NT2/D1 (cell line): Measurements from ENCODE around the gene ZNF71.
A peak's percentile ranks its signal among the peaks of the same experiment; 100 is the strongest.

Experiments used
- DNase-seq: peaks from one replicate; pipeline ENCODE4 v3.0.0-alpha.2; 2011; ENCODE audit warnings: low read depth, low spot score
- H3K27me3 ChIP-seq: 2 replicates; pipeline ENCODE4 v1.6.0; 2011; ENCODE audit warnings: mild to moderate bottlenecking; ENCODE audit not compliant: insufficient read length, insufficient read depth
- H3K36me3 ChIP-seq: 2 replicates; pipeline ENCODE4 v1.6.1; 2011; ENCODE audit warnings: mild to moderate bottlenecking, low read length, mixed read lengths; ENCODE audit not compliant: insufficient read depth, insufficient read length
- H3K4me1 ChIP-seq: 2 replicates; pipeline ENCODE4 v1.5.1; 2011; ENCODE audit not compliant: insufficient read depth, insufficient read length
- H3K4me3 ChIP-seq: 2 replicates; pipeline ENCODE4 v1.5.1; 2011; ENCODE audit warnings: low read depth; ENCODE audit not compliant: insufficient read length
- H3K9ac ChIP-seq: 2 replicates; pipeline ENCODE4 v1.6.0; 2011; ENCODE audit warnings: low read depth; ENCODE audit not compliant: insufficient read length
- H3K9me3 ChIP-seq: 2 replicates; pipeline ENCODE4 v1.5.1; 2011; ENCODE audit warnings: mild to moderate bottlenecking, low read length; ENCODE audit not compliant: insufficient read depth
- SUZ12 ChIP-seq: IDR thresholded peaks from 2 replicates; pipeline ENCODE4 v1.6.1; 2011; ENCODE audit not compliant: insufficient read length, insufficient read depth; ENCODE audit errors: extremely low read depth
- YY1 ChIP-seq: IDR thresholded peaks from 2 replicates; pipeline ENCODE4 v1.6.1; 2011; ENCODE audit not compliant: insufficient read length, insufficient read depth
- ZNF274 ChIP-seq: IDR thresholded peaks from 2 replicates; pipeline ENCODE4 v1.6.1; 2011; ENCODE audit warnings: mild to moderate bottlenecking, low read depth, low read length

The ZNF71 gene

DNA sequence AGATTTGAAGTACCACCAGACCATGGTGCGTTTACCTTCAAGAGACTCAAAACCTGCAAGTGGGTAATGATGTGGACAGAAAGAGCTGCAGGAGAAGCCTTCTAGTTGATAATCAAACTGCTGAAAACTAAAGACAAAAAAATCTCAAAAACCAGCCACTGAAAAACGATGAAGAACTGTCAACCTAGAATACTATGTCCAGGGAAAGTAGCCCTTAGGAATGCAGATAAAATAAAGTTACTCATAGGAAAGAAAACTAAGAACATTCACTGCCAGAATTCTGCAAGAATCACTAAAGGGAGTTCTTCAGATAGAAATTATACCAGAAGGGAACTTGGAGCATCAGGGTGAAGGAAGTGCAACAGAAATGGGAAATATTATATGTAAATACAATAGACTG lies 22.5 kb upstream of the ZNF71 start:
- H3K36me3 ChIP-seq: peaks cover 69% of the 10 kb centered on the region
- H3K4me3 ChIP-seq: no peak overlapping the region
- no peak overlapping the region for H3K9ac ChIP-seq
- peaks cover 93% of the 10 kb centered on the region for H3K9me3 ChIP-seq
- no peak for DNase-seq
- no peaks in the 10 kb centered on the region for H3K27me3 ChIP-seq
- no peak for TF ChIP-seq YY1
- no peaks in the 10 kb centered on the region for H3K4me1 ChIP-seq

DNA sequence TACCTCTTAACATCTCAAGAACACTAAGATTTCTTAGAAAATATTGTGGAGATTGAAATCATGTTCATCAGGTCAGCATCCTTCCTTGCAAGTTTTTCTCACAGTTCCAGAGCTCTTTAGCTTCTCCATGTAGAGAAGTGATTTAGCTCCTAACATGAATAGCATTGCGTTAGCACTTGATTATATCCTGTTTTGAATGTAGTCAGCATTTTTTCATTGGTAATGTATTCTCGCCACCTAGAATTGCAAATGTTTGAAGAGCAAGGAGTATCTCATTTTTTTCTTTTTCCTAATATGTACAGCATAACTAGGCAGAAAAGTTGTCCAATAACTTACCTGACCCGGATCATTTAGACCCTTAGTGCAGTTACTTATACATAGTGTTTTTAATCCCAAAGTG lies 21.2 kb upstream of the ZNF71 start:
- Histone ChIP-seq H3K9me3 (peaks cover 99% of the 10 kb centered on the region), H3K4me1 (no peaks in the 10 kb centered on the region), H3K27me3 (no peaks in the 10 kb centered on the region), H3K4me3 (no peak overlapping the region), H3K9ac (no peak overlapping the region), H3K36me3 (peaks cover 73% of the 10 kb centered on the region)
- no peak for TF ChIP-seq YY1
- TF ChIP-seq ZNF274: no peak
- no peak for TF ChIP-seq SUZ12
- no peak for DNase-seq

DNA sequence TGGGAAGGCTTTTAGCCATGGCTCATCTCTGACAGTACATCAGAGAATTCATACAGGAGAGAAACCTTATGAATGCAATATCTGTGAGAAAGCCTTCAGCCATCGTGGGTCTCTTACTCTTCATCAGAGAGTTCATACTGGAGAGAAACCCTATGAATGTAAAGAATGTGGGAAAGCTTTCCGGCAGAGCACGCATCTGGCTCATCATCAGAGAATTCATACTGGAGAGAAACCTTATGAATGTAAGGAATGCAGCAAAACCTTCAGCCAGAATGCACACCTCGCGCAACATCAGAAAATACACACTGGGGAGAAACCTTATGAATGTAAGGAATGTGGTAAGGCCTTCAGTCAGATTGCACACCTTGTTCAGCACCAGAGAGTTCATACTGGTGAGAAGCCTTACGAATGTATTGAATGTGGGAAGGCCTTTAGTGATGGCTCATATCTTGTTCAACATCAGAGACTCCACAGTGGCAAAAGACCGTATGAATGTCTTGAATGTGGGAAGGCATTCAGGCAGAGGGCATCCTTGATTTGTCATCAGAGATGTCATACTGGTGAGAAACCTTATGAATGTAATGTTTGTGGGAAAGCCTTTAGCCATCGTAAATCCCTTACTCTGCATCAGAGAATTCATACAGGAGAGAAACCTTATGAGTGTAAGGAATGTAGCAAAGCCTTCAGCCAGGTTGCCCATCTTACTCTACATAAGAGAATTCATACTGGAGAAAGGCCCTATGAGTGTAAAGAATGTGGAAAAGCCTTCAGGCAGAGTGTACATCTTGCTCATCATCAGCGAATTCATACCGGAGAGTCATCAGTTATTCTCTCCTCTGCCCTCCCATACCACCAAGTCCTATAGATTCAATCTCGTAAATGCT lies 17.1 kb upstream of the ZNF71 start:
- DNase-seq: no peak
- TF ChIP-seq YY1: no peak
- peak; percentile 87 for TF ChIP-seq ZNF274
- no peak for TF ChIP-seq SUZ12
- Histone ChIP-seq H3K27me3 (no peaks in the 10 kb centered on the region), H3K36me3 (peaks cover 54% of the 10 kb centered on the region), H3K9me3 (peaks cover 100% of the 10 kb centered on the region), H3K4me3 (no peak overlapping the region), H3K4me1 (no peaks in the 10 kb centered on the region), H3K9ac (no peak overlapping the region)

DNA sequence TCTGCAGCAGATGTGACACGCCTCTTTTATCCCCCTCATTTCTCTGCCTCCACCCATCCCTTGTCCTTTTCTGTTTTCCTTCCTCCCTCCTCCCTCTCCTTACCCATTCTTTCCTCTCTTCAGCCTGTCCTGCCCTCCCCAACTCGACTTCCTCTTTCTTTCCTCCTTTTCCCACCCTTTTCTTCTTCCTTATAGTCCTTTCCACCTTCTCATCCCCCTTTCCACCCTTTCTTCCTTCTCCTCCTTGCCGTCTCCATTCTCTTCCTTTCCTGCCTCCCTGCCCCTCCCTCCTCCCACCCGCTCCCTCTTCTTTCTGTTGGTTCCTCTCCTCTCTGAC lies 688 bp upstream of the ZNF71 start:
- Histone ChIP-seq H3K9me3 (no peaks in the 10 kb centered on the region), H3K36me3 (peaks cover 18% of the 10 kb centered on the region), H3K4me3 (no peak overlapping the region), H3K4me1 (peaks cover 3% of the 10 kb centered on the region), H3K9ac (no peak overlapping the region), H3K27me3 (no peaks in the 10 kb centered on the region)
- no peak for DNase-seq
- no peak for TF ChIP-seq SUZ12
- TF ChIP-seq YY1: no peak
- TF ChIP-seq ZNF274: no peak

DNA sequence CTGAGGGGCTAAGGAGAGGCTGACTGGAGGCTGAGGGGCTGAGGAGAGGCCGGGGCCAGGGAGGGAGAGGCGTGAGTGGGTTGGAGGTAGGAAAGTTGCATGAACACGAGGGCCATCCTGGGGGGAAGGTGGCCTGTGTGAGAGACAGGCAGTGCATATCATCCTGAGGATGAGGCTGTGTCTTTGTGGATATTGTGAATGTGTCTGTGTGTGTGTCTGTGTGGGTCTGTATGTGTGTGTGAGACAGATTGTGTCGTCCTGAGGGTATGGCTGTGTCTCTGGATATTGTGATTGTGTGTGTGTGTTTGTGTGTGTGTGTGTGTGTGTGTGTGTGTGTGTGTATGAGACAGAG lies 422 bp downstream of the ZNF71 start:
- Histone ChIP-seq H3K9ac (peak overlapping the region; percentile 95), H3K4me3 (peak overlapping the region; percentile 94), H3K36me3 (peaks cover 18% of the 10 kb centered on the region), H3K9me3 (no peaks in the 10 kb centered on the region), H3K27me3 (no peaks in the 10 kb centered on the region), H3K4me1 (peaks cover 3% of the 10 kb centered on the region)
- TF ChIP-seq ZNF274 (no peak), SUZ12 (no peak), YY1 (no peak)
- no peak for DNase-seq

DNA sequence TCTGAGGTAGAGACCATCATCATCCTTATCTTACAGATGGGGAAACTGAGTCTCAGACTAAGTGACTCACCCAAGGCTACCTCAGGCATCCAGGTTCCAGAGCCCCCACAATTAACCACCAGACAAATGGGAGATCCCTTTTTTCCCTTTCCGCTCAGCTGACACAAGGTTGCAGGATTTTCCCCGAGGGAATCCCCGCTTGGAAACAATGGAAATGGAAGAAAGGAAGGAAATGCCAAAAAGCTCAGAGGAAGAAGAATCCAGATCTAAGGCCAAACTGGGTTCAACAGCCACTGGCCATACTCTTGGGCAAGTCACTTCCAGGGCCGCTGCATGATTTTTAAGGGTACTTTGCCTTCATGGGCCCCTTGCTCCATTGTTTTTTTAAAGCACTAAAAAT lies 1.6 kb downstream of the ZNF71 start:
- Histone ChIP-seq H3K4me1 (peaks cover 3% of the 10 kb centered on the region), H3K9ac (no peak overlapping the region), H3K4me3 (no peak overlapping the region), H3K36me3 (peaks cover 30% of the 10 kb centered on the region), H3K27me3 (no peaks in the 10 kb centered on the region), H3K9me3 (no peaks in the 10 kb centered on the region)
- no peak for DNase-seq
- TF ChIP-seq ZNF274: no peak

DNA sequence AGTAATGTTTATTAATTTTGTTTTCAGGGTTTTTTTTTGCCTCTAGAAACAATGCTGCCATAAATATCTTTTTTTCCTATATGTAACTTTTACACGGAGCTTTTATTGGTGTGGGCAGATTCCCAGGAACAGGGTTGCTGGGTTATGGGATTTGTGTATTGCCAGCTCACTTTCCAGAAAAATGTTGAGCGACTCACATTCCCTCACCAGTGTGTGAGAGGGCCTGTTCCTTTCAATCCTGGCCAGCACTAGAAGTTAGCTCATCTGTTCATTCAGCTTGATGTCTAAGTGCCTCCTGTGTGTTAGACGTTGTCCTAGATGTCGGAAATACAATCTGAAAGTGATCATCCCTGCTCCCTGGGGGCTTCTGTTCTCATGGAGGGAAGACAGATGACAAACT lies 2.6 kb downstream of the ZNF71 start:
- no peak for DNase-seq
- Histone ChIP-seq H3K9ac (no peak overlapping the region), H3K4me3 (no peak overlapping the region), H3K4me1 (peaks cover 3% of the 10 kb centered on the region), H3K27me3 (no peaks in the 10 kb centered on the region), H3K9me3 (no peaks in the 10 kb centered on the region), H3K36me3 (peaks cover 37% of the 10 kb centered on the region)
- TF ChIP-seq SUZ12 (no peak), YY1 (no peak), ZNF274 (no peak)

DNA sequence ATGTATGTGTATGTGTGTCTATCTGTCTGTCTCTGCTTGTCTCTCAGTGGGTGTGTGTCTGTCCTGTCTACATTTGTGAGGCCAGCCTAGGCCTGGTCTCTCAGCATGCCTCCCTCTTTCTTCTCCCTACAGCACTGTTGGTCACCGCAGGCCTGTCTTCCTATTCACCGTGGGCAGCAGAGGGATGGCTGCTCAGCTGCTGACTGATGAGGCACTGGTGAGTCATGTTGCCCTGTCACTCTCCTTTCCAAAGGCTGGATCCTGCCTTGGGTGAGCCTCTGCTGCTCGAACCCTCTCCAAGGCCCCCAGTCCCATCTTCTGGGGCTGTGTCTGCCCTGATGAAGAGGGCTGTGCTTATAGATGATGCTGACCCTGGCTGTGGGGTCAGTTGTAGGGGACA lies 6.3 kb downstream of the ZNF71 start:
- Histone ChIP-seq H3K4me1 (no peaks in the 10 kb centered on the region), H3K27me3 (no peaks in the 10 kb centered on the region), H3K9ac (no peak overlapping the region), H3K4me3 (no peak overlapping the region), H3K9me3 (no peaks in the 10 kb centered on the region), H3K36me3 (peaks cover 50% of the 10 kb centered on the region)
- DNase-seq: no peak
- TF ChIP-seq SUZ12 (no peak), YY1 (no peak), ZNF274 (no peak)
